AG09309 (cell line): ENCODE measurements around the gene SNHG17.
"Not testable (repeated sequence)": the region's sequence is repeated elsewhere in the genome, so short reads cannot be mapped to it uniquely, and the experiment has no call there.

Source experiments
- DNase-seq: peaks from one replicate; pipeline ENCODE4 v3.0.0-alpha.2; 2010; ENCODE audit warnings: low read depth
- H3K4me3 ChIP-seq: 2 replicates; pipeline ENCODE4 v1.5.1; 2011; ENCODE audit warnings: mild to moderate bottlenecking, low read depth, low read length, moderate library complexity; ENCODE audit not compliant: control insufficient read depth
- CTCF ChIP-seq: IDR thresholded peaks from 2 replicates; pipeline ENCODE4 v1.5.1; 2011; ENCODE audit warnings: mild to moderate bottlenecking, low read depth, low read length, inconsistent platforms; ENCODE audit not compliant: insufficient read depth, control insufficient read depth; ENCODE audit errors: missing control alignments

Gene SNHG17

GRCh38 chr20:38405132-38405531, 30.0 kb downstream of the SNHG17 start:
- no peak for DNase-seq
- H3K4me3 ChIP-seq: no peak overlapping the region
- no peak for TF ChIP-seq CTCF

GRCh38 chr20:38404016-38404415, 31.1 kb downstream of the SNHG17 start:
- no peak overlapping the region for H3K4me3 ChIP-seq
- TF ChIP-seq CTCF: no peak
- no peak for DNase-seq

GRCh38 chr20:38402816-38403215, 32.3 kb downstream of the SNHG17 start:
- TF ChIP-seq CTCF: no peak
- no peak for DNase-seq
- H3K4me3 ChIP-seq: no peak overlapping the region

GRCh38 chr20:38402089-38402488, 33.0 kb downstream of the SNHG17 start:
- no peak for TF ChIP-seq CTCF
- no peak overlapping the region for H3K4me3 ChIP-seq
- no peak for DNase-seq

GRCh38 chr20:38395751-38396395, 39.3 kb downstream of the SNHG17 start:
- H3K4me3 ChIP-seq, DNase-seq: not testable (repeated sequence)

GRCh38 chr20:38395165-38395564, 40.0 kb downstream of the SNHG17 start:
- no peak for DNase-seq
- no peak for TF ChIP-seq CTCF
- no peak overlapping the region for H3K4me3 ChIP-seq

- H3K4me3 ChIP-seq: no peak overlapping the region
- no peak for DNase-seq
- TF ChIP-seq CTCF: no peak
Observed at GRCh38 chr20:38393259-38393658, 41.9 kb downstream of the SNHG17 start.
